Measurements from ENCODE around the gene MAML3. TPM values are rescaled to one million over a fixed set of nuclear protein-coding genes. Genes with fewer than 3 reads are reported as not detected.

MAML3 gene
- total RNA-seq, 1 experiment from 2014 or later, result 8.6 TPM

DNA sequence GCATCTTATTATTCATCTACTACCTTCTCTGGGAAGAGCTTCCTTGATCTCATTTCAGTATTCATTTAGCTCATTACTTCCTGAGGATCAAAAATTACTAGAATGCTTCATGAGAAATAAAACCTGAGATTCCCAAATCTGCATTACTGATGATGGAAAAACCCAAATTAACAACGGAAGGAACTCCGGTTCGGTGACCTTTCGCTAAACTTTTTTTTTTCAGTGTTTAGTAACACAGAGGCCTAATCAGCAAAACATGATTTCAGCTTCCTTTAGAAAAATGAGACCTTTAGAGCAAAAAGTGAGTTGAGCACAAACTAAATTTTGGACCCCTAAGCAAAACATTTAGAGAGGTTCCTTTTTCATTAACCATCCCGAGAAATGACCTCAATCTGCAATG lies 229.2 kb downstream of the MAML3 start:
- no peak for DNase-seq (ENCODE audit: low spot score)

- no peak for DNase-seq (ENCODE audit: low spot score)
Measured at GRCh38 chr4:139922406-139923024, 231.5 kb downstream of the MAML3 start.

- DNase-seq (ENCODE audit: low spot score), result peak; percentile 8
Measured at GRCh38 chr4:139921429-139922184, 232.4 kb downstream of the MAML3 start.

- DNase-seq (ENCODE audit: low spot score), result no peak
Measured at GRCh38 chr4:139920486-139921002, 233.4 kb downstream of the MAML3 start.

GRCh38 chr4:139919521-139919920 lies 234.5 kb downstream of the MAML3 start:
- DNase-seq (ENCODE audit: low spot score), result no peak

GRCh38 chr4:139919004-139919403 lies 235.0 kb downstream of the MAML3 start:
- DNase-seq (ENCODE audit: low spot score), result no peak

DNA sequence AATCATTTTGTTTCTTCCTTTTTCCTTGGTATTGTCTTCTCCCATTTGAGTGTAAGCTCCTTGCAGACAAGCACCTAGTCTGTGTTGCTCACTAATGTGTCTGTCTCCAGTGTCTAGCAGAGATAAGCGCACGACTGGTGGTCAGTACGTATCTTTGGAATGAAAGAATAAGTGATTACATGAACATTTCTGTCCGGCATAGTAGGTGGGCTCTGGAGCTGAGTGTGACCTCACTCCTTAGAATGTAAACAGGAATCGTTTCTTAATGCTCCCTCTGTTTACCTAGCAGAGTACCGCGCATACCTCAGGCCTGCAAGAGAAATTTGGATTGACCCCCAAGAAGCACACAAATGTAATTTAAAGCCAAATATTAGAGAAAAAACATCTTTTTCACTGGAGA lies 235.4 kb downstream of the MAML3 start:
- no peak for DNase-seq (ENCODE audit: low spot score)

DNA sequence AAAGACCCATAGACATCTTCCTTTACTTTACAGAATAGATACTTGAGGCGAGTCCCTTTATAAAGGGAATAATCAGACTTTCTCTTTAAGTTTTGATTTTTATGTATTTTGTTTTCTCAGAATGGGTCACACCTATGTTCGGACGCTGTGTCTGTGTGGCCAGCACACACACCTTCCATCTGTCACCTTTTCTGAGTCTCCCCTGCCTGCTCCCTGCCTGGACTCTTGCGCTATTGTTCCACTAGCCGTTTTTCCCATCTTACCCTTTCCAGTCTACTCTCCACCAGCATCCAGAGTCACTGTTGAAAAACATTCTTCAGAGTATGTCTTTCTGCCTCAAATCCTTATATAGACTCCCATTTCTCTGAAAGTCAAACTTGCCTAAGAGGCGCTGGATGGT lies 236.1 kb downstream of the MAML3 start:
- no peak for DNase-seq (ENCODE audit: low spot score)

DNA sequence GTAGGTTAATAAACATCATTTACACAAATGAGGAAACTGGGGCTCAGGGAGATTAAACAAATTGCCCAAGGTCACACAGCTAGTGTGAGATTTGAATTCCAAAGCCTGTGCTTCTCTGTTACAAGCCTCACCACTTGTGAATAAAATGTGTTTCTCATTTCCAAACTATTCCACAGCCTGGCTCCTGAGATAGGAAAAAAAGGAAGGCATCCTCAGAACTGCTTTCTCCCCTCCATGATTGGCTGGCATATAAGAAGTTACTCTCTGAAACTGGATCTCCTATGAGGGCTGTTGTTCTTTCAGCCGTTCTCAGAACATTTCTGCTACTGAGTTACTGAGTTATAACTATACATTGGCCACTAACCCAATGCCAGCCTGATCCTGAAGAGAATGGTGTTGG lies 237.9 kb downstream of the MAML3 start:
- no peak for DNase-seq (ENCODE audit: low spot score)

GRCh38 chr4:139915037-139915436 lies 238.9 kb downstream of the MAML3 start:
- DNase-seq (ENCODE audit: low spot score), result no peak

GRCh38 chr4:139913995-139914598 lies 239.9 kb downstream of the MAML3 start:
- DNase-seq (ENCODE audit: low spot score), result no peak

GRCh38 chr4:139913398-139913990 lies 240.5 kb downstream of the MAML3 start:
- peak; percentile 23 for DNase-seq (ENCODE audit: low spot score)

DNA sequence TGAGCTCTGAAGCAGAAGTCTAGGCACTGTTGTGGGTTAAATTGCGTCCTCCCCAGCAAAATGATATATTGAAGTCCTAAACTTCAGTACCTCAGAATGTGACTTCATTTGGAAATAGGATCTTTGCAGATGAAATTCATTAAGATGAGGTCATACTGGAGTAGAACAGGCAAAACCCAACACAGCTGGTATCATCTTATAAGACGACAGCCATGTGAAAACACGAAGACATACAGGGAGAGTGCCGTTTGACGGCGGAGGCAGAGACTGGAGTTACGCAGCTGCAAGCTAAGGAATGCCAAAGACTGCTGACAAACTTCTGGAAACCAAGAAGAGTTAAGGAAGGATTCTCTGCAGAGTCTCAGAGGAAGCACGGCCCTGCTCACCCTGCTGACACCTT lies 241.5 kb downstream of the MAML3 start:
- no peak for DNase-seq (ENCODE audit: low spot score)

- no peak for DNase-seq (ENCODE audit: low spot score)
Measured at GRCh38 chr4:139910106-139910505, 243.9 kb downstream of the MAML3 start.

DNA sequence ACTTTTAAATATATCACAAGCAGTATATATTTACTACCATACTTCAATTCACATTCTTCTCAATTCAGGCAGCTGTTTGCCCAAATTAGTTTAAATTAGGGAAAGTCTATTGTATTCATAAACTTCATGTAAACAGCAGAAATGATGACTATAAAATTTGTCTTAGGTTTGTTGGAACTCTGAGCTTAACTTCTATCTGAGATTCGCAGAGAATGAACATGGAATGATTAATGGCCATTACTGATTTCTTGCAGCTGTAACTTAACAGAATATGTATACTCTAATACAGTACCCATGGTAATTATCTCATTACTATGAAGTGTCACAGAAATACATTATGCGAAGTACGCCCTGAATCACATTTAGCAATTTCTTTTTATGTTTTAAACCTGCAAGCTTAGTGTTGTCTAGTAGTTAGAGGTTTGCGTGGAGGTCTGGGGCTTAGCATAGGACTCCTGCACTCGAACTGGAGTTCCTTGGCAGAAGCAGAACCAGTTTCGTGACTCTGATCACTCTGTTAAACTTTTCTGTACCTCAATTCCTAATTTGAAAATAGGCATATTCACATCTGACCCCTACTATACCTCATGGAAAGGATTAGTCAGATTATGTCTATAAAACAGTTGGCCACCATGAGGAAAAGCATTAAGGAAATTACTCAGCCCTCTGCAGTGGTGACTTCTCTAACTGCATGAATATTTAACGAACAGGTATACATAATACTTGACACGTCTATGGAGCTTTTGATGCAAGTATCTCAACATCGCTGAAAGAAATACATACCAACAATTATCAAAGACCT lies 245.1 kb downstream of the MAML3 start:
- DNase-seq (ENCODE audit: low spot score), result no peak

DNA sequence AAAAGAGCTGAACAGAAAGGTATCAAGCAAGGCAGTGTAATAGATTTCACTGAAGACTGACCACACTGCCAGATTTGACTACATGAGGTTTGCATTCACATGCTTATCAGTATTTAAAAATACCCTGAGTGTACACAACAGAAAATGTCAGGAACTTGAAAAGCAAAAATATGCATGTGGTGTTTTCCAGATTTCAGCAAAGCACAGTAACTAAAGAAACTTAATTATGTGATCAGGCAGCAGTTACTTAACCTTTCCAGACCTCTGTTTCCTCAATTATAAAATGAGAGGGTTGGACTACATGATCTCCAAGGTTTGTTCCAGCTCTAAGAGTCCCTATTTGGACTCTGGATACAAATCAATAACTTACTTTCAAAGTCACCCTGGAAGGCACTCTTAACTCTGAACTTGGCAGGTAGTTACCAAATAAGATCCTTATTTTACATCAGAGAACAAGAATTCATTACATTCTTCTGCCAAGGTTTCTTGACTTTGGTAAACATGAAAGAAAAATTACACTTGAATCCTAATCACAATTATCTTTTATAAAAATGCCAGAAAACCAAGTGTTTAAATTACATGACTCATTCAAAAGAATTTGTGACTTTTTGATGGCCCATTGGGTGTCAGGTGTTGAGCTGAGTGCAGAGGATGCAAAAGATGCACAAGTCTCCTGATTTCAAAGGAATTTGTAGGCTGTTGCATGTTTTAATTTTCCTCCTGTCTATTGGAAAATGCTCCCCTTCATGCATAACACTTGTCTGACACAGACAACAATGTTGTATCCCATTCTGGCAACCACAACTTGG lies 246.8 kb downstream of the MAML3 start:
- no peak for DNase-seq (ENCODE audit: low spot score)

GRCh38 chr4:139905489-139905888 lies 248.5 kb downstream of the MAML3 start:
- DNase-seq (ENCODE audit: low spot score), result no peak

GRCh38 chr4:139904406-139904805 lies 249.6 kb downstream of the MAML3 start:
- DNase-seq (ENCODE audit: low spot score), result no peak

GRCh38 chr4:139903845-139904244 lies 250.1 kb downstream of the MAML3 start:
- DNase-seq (ENCODE audit: low spot score), result no peak

Data from HT-29 (cell line).